Epithelial cell of alveolus of lung (primary cell): ENCODE data around the gene LRRC46. TPM values are rescaled to one million over a fixed set of nuclear protein-coding genes. Genes with fewer than 3 reads are reported as not detected.

Experiments
- total RNA-seq: library from RNA; depleted of rRNA; stranded (reverse); fragments of >200 nt; gene quantifications from 2 replicates; pipeline ENCODE4 v1.2.1, GENCODE V29; 2015

The LRRC46 gene
- total RNA-seq = 0.13 TPM in 1 of 2 replicates, not detected in the other

DNA sequence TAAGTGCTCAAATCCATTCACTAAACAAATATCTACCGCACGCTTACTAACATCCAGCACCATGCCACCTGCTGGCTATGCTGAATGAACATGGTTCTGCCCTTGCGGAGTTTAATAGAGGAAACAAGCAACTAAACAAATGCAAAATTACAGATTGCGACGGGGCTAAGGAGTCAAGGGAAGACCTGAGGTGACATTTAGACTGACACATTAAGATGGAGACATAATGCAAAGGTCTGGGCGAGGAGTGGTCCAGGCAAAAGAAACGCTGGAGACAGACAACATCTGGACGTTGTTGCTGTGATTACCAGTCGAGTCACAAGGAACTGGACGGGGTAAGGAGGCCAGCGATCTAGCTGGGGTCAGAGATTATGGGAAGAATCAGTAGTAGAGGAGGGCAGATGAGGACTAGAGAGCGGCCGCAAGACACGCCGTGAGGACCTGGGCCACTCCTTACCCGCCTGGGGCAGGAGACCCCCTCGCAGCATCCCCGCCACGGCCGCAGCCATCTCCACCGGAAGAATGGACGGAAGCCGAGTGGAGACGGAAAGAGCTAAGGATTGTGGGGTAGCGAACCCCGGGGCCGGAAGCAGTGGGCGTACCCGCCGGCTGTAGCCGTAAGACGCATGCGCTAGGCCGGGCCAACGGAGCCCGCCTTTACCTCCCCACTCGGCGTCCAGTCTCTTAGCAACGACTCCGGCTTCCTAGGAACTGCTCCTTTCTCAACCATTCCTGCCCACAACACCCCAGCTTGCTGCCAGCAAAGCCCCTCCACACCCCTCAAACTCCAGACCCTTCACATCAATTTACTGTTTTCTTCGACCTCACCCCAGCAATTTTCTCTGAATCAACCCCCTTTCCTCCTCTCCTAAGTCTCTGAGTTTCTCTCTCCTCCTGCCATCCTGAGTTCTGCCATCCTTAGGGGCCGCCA, at the start of gene LRRC46, which contains the start of gene MRPL10:
Gene LRRC46, plus strand, starts transcription at position 668 of the 931 bp plus-strand sequence. CDS start 320 bp downstream, outside the sequence.
Gene MRPL10, minus strand, starts transcription at position 539 of the 931 bp plus-strand sequence. Its CDS starts 30 bp downstream, at position 509.

GRCh38 chr17:47821424-47822391, 9.8 kb upstream of the LRRC46 start, which contains the start of gene OSBPL7:
Gene OSBPL7 (minus strand): TSS chr17:47821794. CDS start chr17:47820278, 1,516 bp downstream.

DNA sequence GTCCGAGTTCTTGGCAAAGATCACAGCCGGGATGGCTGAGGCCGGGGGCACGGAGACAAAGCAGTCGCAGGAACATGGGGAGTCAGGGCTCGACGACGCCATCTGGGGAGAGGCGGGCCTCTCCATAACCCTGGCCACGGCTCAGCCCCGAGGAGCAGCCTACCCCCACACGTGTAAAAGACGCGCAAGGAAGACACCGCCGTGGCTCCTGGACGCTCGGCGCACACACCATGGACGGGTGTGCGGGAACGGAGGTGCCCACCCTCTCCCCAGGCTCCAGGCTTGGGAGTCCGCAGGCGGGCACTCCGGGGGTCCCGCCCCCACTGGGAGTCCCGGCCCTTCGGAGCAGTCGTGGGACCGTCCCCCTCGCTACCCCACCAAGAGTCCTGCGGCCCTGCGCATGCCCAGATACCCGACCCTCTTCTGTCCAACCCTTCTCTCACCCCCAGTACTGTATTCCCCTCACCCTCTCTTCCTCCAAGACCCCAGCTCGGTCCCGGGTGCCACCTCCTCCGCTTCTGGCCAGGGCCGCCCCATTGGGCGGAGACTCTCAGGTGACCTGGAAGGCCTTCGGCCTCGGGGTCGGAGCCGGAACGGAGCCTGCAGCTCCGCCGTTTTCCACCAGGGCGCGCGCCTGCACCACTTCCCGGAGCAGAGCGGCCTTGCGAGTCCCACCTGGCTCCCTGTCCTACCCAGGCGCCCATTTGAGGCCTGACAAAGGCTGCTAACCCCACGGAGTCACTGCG, 9.4 kb downstream of the LRRC46 start, which contains the start of gene SCRN2:
Gene SCRN2, minus strand, starts transcription at position 532 of the 746 bp plus-strand sequence. Its CDS starts 430 bp downstream, at position 102.

DNA sequence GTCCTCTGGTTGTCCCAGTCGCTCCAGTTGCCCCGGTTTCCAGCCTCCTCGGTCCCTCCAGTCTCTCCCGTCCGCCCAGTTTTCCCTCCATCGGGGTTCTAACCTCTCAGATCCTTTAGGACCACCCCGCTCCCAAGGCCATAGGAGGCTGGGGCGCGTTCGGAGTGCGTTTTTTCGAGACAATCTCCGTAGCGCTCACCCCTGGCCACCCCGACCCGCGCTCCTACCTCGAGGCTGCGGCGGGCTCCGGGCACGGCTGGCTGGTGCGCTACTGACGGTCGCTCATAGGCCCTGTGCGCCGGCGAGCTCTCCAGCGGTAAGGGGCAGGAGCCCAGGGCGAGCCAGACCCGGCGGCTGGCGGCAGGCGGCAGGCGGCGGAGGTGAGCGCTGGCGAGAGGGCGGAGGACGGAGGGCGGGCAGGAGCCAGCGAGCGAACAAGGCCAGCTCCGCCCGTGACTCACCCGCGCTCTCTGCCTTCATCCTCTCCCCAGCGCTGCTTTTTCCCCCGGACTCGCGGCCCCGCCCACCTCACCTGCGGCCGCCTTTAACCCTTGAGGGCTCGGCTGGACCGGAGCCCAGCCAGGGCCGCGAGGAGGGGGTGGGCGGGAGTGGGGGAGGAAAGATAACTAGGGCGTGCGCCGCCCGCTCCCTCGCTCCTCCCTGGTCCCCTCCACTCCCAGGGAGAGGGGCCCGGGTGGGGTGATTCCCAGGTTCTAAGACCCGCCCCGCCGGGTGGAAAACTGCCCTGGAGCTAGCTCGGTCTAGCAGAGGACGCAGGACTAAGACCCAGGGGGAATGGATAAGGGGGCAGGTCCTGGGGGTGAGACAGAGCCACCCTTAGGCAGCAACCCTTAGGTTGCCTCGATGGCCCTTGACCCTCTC, 19.5 kb downstream of the LRRC46 start, which contains the start of gene SP6:
Gene SP6, minus strand, starts transcription at position 472 of the 882 bp plus-strand sequence. CDS start 2,734 bp downstream, outside the sequence.

Other genes with a start within 250 kb of the LRRC46 start
- 172 and 270 TPM in 2 replicates for gene KPNB1, start 181.8 kb upstream of the LRRC46 start, total RNA-seq
- gene TBKBP1, start 137.5 kb upstream of the LRRC46 start, total RNA-seq = 4.5 and 12.9 TPM in 2 replicates
- gene TBX21, start 98.4 kb upstream of the LRRC46 start, total RNA-seq = 0.39 TPM in 1 of 2 replicates, not detected in the other
- gene OSBPL7, start 9.9 kb upstream of the LRRC46 start, total RNA-seq = 5.9 and 10.6 TPM in 2 replicates
- gene MRPL10, start 129 bp upstream of the LRRC46 start, total RNA-seq = 56.2 and 57.4 TPM in 2 replicates
- 16.8 and 27.5 TPM in 2 replicates for gene SCRN2, start 9.6 kb downstream of the LRRC46 start, total RNA-seq
- 0.13 TPM in 1 of 2 replicates, not detected in the other for gene SP6, start 19.5 kb downstream of the LRRC46 start, total RNA-seq
- gene SP2, start 64.6 kb downstream of the LRRC46 start, total RNA-seq = 2.1 and 4.6 TPM in 2 replicates
- 17.2 and 32.7 TPM in 2 replicates for gene PNPO, start 109.9 kb downstream of the LRRC46 start, total RNA-seq
- 0.26 TPM in 1 of 2 replicates, not detected in the other for gene PRR15L, start 126.2 kb downstream of the LRRC46 start, total RNA-seq
- 32.2 and 58.6 TPM in 2 replicates for gene CDK5RAP3, start 139.4 kb downstream of the LRRC46 start, total RNA-seq
- 34.8 and 54.0 TPM in 2 replicates for gene COPZ2, start 206.1 kb downstream of the LRRC46 start, total RNA-seq
- 69.8 and 125 TPM in 2 replicates for gene NFE2L1, start 216.7 kb downstream of the LRRC46 start, total RNA-seq